ENCODE data around the gene RBM3. TPM values are rescaled to one million over a fixed set of nuclear protein-coding genes. Genes with fewer than 3 reads are reported as not detected.

Gene RBM3
- total RNA-seq, 4 donors from 2014 or later = 83.7 to 233 (median 182) TPM

DNA sequence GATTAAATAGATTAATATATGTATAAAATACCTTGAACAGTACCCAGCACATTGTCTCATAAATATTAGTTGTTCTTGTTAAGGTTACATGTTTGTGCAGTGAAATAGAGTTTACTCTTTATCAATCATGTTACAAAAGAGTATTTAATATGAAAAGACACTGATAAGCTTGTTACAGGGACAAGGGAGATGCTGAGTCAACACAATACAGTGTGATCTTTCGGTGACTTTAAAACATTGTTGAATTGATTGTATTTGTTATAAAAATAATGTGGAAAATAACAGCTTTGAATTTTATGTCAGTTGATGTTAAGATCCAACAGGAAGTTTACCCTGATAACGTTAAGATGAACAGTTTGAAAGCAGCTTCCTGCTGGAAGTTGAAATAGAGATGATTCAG lies 21.6 kb downstream of the RBM3 start:
- H3K36me3 ChIP-seq = peaks cover 0 to 22% of the 10 kb centered on the region in 2 donors
- WGBS, 2 donors (ENCODE audit: low coverage in 1 of 2) = 64 to 77% methylated on average over 2 of the region's 2 CpGs

DNA sequence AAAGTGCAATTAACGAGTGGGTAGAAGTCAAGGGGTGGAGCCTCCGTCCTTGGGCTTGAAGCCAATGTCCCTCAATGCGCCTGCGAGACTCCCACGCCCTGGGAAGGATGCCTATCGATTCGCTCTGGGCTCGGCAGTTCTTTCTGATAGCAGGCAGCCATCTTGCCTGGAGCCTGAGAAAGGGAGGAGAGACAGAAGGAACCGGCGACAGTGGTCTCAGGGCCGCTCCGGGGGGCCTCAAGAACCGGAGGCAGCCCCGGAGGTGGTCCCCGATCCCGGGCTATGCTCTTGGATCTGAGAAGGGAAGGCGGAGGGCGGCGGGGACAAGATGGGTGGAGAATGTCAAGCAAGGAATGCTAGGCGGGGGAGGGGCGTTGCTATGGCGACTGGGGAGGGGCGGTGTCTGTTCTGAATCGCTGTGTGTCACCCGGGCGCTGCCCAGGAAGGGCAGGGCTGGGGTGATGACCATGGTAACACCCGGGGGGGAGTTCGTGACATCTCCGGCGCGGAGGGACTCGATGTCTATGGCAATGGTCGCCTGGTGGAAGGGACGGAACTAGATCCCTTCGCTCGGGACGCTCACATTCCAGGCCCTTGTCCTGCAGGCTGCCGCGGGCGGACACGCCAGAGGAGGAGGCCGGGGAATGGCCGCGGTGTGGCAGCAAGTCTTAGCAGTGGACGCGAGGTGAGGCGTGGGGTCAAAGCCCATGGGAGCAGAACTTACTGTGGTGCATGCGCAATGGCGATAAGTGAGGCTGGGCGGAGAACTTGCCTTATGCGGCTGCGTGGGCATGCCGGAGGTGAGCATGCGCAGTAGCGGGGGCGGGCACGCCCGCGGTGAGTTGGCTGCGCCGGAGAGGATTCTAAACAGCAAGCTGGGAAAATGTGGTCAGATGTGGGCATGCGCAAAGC lies 23.3 kb downstream of the RBM3 start, which contains the start of gene WDR13:
TSS of gene WDR13 (plus strand) at position 140 of the 912 bp plus-strand sequence. CDS start at position 645, 505 bp downstream.
- H3K36me3 ChIP-seq = peaks cover 0 to 39% of the 10 kb centered on the region in 2 donors
- H3K4me3 ChIP-seq = peak within 1 kb of the TSS; percentile 39 to 66
- peak within 1 kb of the TSS; percentile 78 to 98 (median 94) for H3K27ac ChIP-seq
- TF ChIP-seq POLR2AphosphoS5 (IDR thresholded peaks at IDR 0.05) (peak; percentile 62), POLR2A (IDR thresholded peaks at IDR 0.05) (peak; percentile 23 to 36)
- TF ChIP-seq, protein P1, sequence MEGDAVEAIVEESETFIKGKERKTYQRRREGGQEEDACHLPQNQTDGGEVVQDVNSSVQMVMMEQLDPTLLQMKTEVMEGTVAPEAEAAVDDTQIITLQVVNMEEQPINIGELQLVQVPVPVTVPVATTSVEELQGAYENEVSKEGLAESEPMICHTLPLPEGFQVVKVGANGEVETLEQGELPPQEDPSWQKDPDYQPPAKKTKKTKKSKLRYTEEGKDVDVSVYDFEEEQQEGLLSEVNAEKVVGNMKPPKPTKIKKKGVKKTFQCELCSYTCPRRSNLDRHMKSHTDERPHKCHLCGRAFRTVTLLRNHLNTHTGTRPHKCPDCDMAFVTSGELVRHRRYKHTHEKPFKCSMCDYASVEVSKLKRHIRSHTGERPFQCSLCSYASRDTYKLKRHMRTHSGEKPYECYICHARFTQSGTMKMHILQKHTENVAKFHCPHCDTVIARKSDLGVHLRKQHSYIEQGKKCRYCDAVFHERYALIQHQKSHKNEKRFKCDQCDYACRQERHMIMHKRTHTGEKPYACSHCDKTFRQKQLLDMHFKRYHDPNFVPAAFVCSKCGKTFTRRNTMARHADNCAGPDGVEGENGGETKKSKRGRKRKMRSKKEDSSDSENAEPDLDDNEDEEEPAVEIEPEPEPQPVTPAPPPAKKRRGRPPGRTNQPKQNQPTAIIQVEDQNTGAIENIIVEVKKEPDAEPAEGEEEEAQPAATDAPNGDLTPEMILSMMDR (IDR thresholded peaks at IDR 0.05) = no peak
- 23% methylated on average over 9 of the region's 62 CpGs; no CpG with 5 or more reads in 1 of the 2 donors for WGBS, 2 donors (ENCODE audit: low coverage in 1 of 2)
- no peaks in the 10 kb centered on the region for H3K27me3 ChIP-seq
- peak; percentile 93 for ATAC-seq
- peaks cover 0 to 16% (median 4%) of the 10 kb centered on the region in 3 donors for H3K4me1 ChIP-seq
- no peaks in the 10 kb centered on the region for H3K9me3 ChIP-seq

More for the DNA sequence above, 21.6 kb downstream of the RBM3 start:
- H3K27me3 ChIP-seq = no peaks in the 10 kb centered on the region
- H3K9me3 ChIP-seq = no peaks in the 10 kb centered on the region
- TF ChIP-seq, protein P1 (IDR thresholded peaks at IDR 0.05) = no peak
- TF ChIP-seq POLR2AphosphoS5 (IDR thresholded peaks at IDR 0.05) = no peak
- H3K27ac ChIP-seq = no peak overlapping the region
- no peak for ATAC-seq
- H3K4me1 ChIP-seq = peaks cover 0 to 21% (median 4%) of the 10 kb centered on the region in 3 donors
- H3K4me3 ChIP-seq = no peak overlapping the region

DNA sequence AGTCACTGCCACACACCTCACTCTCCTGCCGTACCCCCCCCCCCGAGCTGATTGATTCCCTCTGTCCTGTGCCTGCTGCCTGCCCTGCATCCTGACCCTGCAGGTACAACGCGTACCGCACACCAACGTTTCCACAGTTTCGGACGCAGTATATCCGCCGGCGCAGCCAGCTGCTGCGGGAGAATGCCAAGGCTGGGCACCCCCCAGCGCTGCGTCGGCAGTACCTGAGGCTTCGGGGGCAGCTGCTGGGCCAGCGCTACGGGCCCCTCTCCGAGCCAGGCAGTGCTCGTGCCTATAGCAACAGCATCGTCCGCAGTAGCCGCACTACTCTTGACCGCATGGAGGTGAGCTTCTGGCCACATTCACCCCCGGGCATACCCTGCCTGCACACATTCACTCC lies 24.3 kb downstream of the RBM3 start:
- Histone ChIP-seq H3K4me1 (peaks cover 0 to 16% (median 4%) of the 10 kb centered on the region in 3 donors), H3K9me3 (no peaks in the 10 kb centered on the region), H3K27me3 (no peaks in the 10 kb centered on the region), H3K27ac (peak overlapping the region in 3 of 4 donors; percentile 93 to 98 (median 96)), H3K36me3 (peaks cover 0 to 49% of the 10 kb centered on the region in 2 donors), H3K4me3 (peak overlapping the region; percentile 39 to 66)
- 72% methylated on average over 2 of the region's 25 CpGs; no CpG with 5 or more reads in 1 of the 2 donors for WGBS, 2 donors (ENCODE audit: low coverage in 1 of 2)
- no peak for ATAC-seq
- TF ChIP-seq POLR2A (IDR thresholded peaks at IDR 0.05) (no peak), POLR2AphosphoS5 (IDR thresholded peaks at IDR 0.05) (no peak), EP300 (IDR thresholded peaks at IDR 0.05) (no peak)
- TF ChIP-seq, protein P1 (IDR thresholded peaks at IDR 0.05) = no peak

DNA sequence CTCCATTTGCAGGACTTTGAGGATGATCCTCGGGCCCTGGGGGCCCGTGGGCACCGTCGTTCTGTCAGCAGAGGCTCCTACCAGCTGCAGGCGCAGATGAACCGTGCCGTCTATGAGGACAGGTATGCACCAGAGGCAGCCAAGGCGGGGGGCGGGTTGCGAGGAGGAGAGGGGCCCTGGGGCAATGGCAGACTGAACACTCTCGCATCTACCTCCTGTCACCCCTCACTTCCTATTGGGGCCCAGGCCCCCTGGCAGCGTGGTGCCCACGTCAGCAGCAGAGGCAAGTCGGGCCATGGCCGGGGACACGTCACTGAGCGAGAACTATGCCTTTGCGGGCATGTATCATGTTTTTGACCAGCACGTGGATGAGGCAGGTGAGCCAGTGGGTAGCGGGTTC lies 25.1 kb downstream of the RBM3 start:
- Histone ChIP-seq H3K4me3 (no peak overlapping the region), H3K4me1 (peaks cover 0 to 16% (median 4%) of the 10 kb centered on the region in 3 donors), H3K27ac (no peak overlapping the region), H3K27me3 (no peaks in the 10 kb centered on the region), H3K36me3 (peaks cover 0 to 56% of the 10 kb centered on the region in 2 donors), H3K9me3 (no peaks in the 10 kb centered on the region)
- TF ChIP-seq EP300 (IDR thresholded peaks at IDR 0.05) (no peak), POLR2AphosphoS5 (IDR thresholded peaks at IDR 0.05) (no peak), POLR2A (IDR thresholded peaks at IDR 0.05) (no peak)
- no peak for ATAC-seq
- WGBS, 2 donors (ENCODE audit: low coverage in 1 of 2) = no CpG with 5 or more reads among the region's 20 CpGs

DNA sequence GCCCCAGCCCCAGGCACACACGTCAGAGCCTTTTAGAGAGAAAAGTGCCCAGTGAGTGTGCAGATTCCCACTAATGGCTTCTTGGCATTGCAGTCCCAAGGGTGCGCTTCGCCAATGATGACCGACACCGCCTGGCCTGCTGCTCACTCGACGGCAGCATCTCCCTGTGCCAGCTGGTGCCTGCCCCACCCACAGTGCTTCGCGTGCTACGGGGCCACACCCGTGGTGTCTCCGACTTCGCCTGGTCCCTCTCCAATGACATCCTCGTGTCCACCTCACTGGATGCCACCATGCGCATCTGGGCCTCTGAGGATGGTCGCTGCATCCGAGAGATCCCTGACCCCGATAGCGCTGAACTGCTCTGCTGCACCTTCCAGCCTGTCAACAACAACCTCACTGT lies 25.9 kb downstream of the RBM3 start:
- Histone ChIP-seq H3K4me1 (peaks cover 0 to 16% (median 4%) of the 10 kb centered on the region in 3 donors), H3K27me3 (no peaks in the 10 kb centered on the region), H3K36me3 (peaks cover 0 to 65% of the 10 kb centered on the region in 2 donors), H3K4me3 (no peak overlapping the region), H3K27ac (no peak overlapping the region), H3K9me3 (no peaks in the 10 kb centered on the region)
- TF ChIP-seq, protein P1 (IDR thresholded peaks at IDR 0.05) = no peak
- TF ChIP-seq EP300 (IDR thresholded peaks at IDR 0.05) (no peak), POLR2A (IDR thresholded peaks at IDR 0.05) (no peak), POLR2AphosphoS5 (IDR thresholded peaks at IDR 0.05) (no peak)
- 100% methylated on average over 3 of the region's 19 CpGs; no CpG with 5 or more reads in 1 of the 2 donors for WGBS, 2 donors (ENCODE audit: low coverage in 1 of 2)
- no peak for ATAC-seq

Data from gastroesophageal sphincter (tissue), 4 donors.